ENCODE measurements around the gene IMPDH1.

DNA sequence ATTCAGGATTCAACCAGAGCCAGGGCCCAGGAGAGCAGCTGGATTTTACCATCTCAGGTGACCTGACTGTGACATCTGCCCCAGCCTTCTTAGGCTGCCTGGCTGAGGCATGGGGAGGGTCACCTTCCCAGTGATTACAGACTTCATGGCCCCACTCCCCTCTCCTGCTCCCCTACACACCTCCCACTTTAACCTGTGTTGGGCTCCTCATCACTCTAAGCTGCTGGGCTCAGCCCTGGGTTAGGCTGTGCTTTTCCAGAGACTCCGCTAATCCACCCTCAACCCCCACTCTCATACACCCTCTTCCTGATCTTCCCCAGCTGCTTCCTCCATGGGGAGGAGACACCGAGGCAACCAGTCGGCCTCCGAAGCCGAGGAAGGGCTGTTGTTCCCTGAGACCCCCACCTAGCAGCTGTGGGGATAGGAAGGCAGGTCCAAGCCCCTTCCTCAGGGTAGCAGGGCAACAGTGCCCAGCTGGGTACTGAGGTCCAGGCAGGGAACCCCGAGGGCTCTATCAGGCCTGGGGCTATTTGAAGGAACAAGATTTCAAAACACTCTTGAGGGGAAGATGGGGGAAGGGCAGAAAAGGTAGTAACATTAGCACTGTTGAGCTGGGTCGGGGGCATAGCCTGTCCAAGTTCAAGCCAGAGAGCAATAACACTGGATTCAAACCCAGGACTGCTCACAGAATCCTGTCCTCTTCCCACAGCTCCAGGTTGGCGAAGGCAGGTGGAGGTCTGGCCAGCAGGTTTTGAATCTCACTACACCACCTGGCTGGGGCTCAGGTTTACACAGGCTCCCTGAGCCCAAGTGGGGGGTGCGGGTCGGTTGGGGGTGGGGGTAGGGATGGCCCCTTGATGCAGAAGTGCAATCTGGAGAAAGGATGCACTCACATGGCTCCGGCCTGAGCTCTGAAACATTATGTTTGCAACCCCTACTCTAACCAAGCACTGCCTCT lies 1.8 kb downstream of the IMPDH1 start:
- TF ChIP-seq, protein P1, sequence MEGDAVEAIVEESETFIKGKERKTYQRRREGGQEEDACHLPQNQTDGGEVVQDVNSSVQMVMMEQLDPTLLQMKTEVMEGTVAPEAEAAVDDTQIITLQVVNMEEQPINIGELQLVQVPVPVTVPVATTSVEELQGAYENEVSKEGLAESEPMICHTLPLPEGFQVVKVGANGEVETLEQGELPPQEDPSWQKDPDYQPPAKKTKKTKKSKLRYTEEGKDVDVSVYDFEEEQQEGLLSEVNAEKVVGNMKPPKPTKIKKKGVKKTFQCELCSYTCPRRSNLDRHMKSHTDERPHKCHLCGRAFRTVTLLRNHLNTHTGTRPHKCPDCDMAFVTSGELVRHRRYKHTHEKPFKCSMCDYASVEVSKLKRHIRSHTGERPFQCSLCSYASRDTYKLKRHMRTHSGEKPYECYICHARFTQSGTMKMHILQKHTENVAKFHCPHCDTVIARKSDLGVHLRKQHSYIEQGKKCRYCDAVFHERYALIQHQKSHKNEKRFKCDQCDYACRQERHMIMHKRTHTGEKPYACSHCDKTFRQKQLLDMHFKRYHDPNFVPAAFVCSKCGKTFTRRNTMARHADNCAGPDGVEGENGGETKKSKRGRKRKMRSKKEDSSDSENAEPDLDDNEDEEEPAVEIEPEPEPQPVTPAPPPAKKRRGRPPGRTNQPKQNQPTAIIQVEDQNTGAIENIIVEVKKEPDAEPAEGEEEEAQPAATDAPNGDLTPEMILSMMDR (IDR thresholded peaks at IDR 0.05) = no peak
- TF ChIP-seq POLR2AphosphoS5 (IDR thresholded peaks at IDR 0.05) (no peak), EP300 (IDR thresholded peaks at IDR 0.05) (no peak), POLR2A (IDR thresholded peaks at IDR 0.05) (no peak)

All from suprapubic skin (tissue), 4 donors.